HCT116 (cell line): ENCODE measurements around the gene GFOD1. TPM values are rescaled to one million over a fixed set of nuclear protein-coding genes. Genes with fewer than 3 reads are reported as not detected.
"Not testable (repeated sequence)": the region's sequence is repeated elsewhere in the genome, so short reads cannot be mapped to it uniquely, and the experiment has no call there.

Experiments used
- ATAC-seq: fragments of 200-7000 bp; cut with Tn5 transposase; 2 replicates; pipeline ENCODE4 v1.9.1; 2020; ENCODE audit warnings: mild to moderate bottlenecking, moderate library complexity
- BruUV-seq: library from RNA; stranded (reverse); fragments of 400-500 nt; replicated peaks from 2 replicates; lab custom pipeline; 2021; lab: Mats Ljungman, UMichigan
- CTCF ChIA-PET: fragments of 300-600 bp; sonication (Branson Sonifier 250); formaldehyde crosslinking; loops from one replicate; lab custom pipeline; 2021; ENCODE audit warnings: antibody characterized with exemption; lab: Charles Lee
- POLR2A ChIA-PET: fragments of 300-600, 350-600 bp; sonication (Branson Sonifier 250); formaldehyde crosslinking; loops from one replicate; lab custom pipeline; 2021; ENCODE audit warnings: antibody characterized with exemption; lab: Charles Lee
- RAD21 ChIA-PET, 2 experiments: fragments of 300-600 bp; sonication (Branson Sonifier 250); formaldehyde crosslinking; loops; one replicate each; lab custom pipeline; 2023; ENCODE audit warnings: low total read pairs in 2 of 2; ENCODE audit not compliant: uncharacterized antibody in 2 of 2, unreplicated experiment in 2 of 2, low non-redundant PET in 1 of 2; lab: Charles Lee
- DNase-seq: peaks from one replicate; pipeline ENCODE4 v3.0.0-alpha.2; 2010; ENCODE audit warnings: low read depth, low spot score
- H2AFZ ChIP-seq: fragments of 200-600 bp; shearing (Covaris generic), sonication (generic); 2 replicates; pipeline ENCODE4 v1.6.1; 2017; ENCODE audit warnings: low read depth, mixed run types, mixed read lengths, antibody characterized with exemption, low read length; ENCODE audit not compliant: poor library complexity, severe bottlenecking
- H3K27ac ChIP-seq: 2 replicates; pipeline ENCODE4 v1.5.1; 2012; ENCODE audit warnings: low read depth, low read length
- H3K27me3 ChIP-seq: fragments of 200-600 bp; sonication (generic); 2 replicates; pipeline ENCODE4 v1.6.1; 2016; ENCODE audit warnings: mixed run types, low read length, mixed read lengths; ENCODE audit not compliant: insufficient read depth
- H3K36me3 ChIP-seq, 2 experiments: fragments of 200-500 bp in 1 of 2; fragments of 200-600 bp in 1 of 2; sonication (Bioruptor generic) in 1 of 2; sonication (generic) in 1 of 2; 2 replicates each; pipeline versions ENCODE4 v1.5.1 to v1.6.1; 2014 to 2016; ENCODE audit warnings: low read length in 2 of 2, inconsistent platforms in 1 of 2, mixed read lengths in 1 of 2, mixed run types in 1 of 2; ENCODE audit not compliant: insufficient read depth in 2 of 2, control insufficient read depth in 1 of 2
- H3K4me1 ChIP-seq, 2 experiments: fragments of 200-600 bp in 1 of 2; sonication (generic) in 1 of 2; 2 replicates each; pipeline versions ENCODE4 v1.5.1 to v1.6.1; 2012 to 2017; ENCODE audit warnings: low read length in 2 of 2, inconsistent platforms in 1 of 2, mild to moderate bottlenecking in 1 of 2, mixed read lengths in 1 of 2, mixed run types in 1 of 2, moderate library complexity in 1 of 2; ENCODE audit not compliant: insufficient read depth in 2 of 2, control insufficient read depth in 1 of 2
- H3K4me2 ChIP-seq: fragments of 200-600 bp; sonication (generic); 2 replicates; pipeline ENCODE4 v1.6.1; 2017; ENCODE audit warnings: mixed run types, low read length, mixed read lengths
- H3K4me3 ChIP-seq, 2 experiments: fragments of 200-600 bp in 1 of 2; sonication (generic) in 1 of 2; replicated peaks in 1 of 2; 2 replicates each; pipeline ENCODE4 v1.5.1; 2011 to 2016; ENCODE audit warnings: low read length in 2 of 2, control low read depth in 1 of 2, low read depth in 1 of 2, mild to moderate bottlenecking in 1 of 2, mixed read lengths in 1 of 2, mixed run types in 1 of 2
- H3K79me2 ChIP-seq: fragments of 200-600 bp; sonication (generic); 2 replicates; pipeline ENCODE4 v1.6.1; 2017; ENCODE audit warnings: mild to moderate bottlenecking, mixed run types, low read length, moderate library complexity, mixed read lengths; ENCODE audit not compliant: insufficient read depth
- H3K9ac ChIP-seq: fragments of 200-600 bp; sonication (generic); 2 replicates; pipeline ENCODE4 v1.6.1; 2016; ENCODE audit warnings: low read length, mixed read lengths
- H3K9me2 ChIP-seq: fragments of 200-600 bp; sonication (generic), shearing (Covaris generic); 2 replicates; pipeline ENCODE4 v1.6.1; 2017; ENCODE audit warnings: mixed run types, mild to moderate bottlenecking, moderate library complexity; ENCODE audit not compliant: insufficient read depth
- H3K9me3 ChIP-seq, 2 experiments: fragments of 200-500 bp in 1 of 2; fragments of 200-600 bp in 1 of 2; sonication (Bioruptor generic) in 1 of 2; sonication (generic) in 1 of 2; 2 replicates each; pipeline ENCODE4 v1.6.1; 2014 to 2017; ENCODE audit warnings: low read length in 2 of 2, mixed read lengths in 2 of 2, inconsistent platforms in 1 of 2, low read depth in 1 of 2, mild to moderate bottlenecking in 1 of 2, mixed run types in 1 of 2, moderate library complexity in 1 of 2; ENCODE audit not compliant: control insufficient read depth in 1 of 2, insufficient read depth in 1 of 2
- H4K20me1 ChIP-seq: fragments of 200-600 bp; sonication (generic), shearing (Covaris generic); 2 replicates; pipeline ENCODE4 v1.6.1; 2017; ENCODE audit warnings: mixed run types, mild to moderate bottlenecking, moderate library complexity; ENCODE audit not compliant: insufficient read depth
- CBX3 ChIP-seq: IDR thresholded peaks from 2 replicates; pipeline ENCODE4 v1.6.1; 2012; ENCODE audit warnings: low read depth
- CEBPB ChIP-seq: IDR thresholded peaks from 2 replicates; pipeline ENCODE4 v1.6.1; 2012; ENCODE audit warnings: low read depth
- CTCF ChIP-seq, 3 experiments: fragments of 200-600 bp in 1 of 3; sonication (generic) in 1 of 3; IDR thresholded peaks in 2 of 3; conservative IDR thresholded peaks in 1 of 3; 2 replicates each; pipeline ENCODE4 v1.5.1; 2012 to 2017; ENCODE audit warnings: low read depth in 2 of 3, low read length in 2 of 3, antibody characterized with exemption in 1 of 3, borderline replicate concordance in 1 of 3, control low read depth in 1 of 3, mild to moderate bottlenecking in 1 of 3, mixed read lengths in 1 of 3, mixed run types in 1 of 3, moderate library complexity in 1 of 3; ENCODE audit not compliant: insufficient read depth in 1 of 3
- MAX ChIP-seq: IDR thresholded peaks from 2 replicates; pipeline ENCODE4 v1.6.1; 2012
- intact Hi-C: fragments of 100-400 bp; cut with micrococcal nuclease; formaldehyde crosslinking; loops from 2 replicates; pipeline ENCODE4 v1.10.0; 2022
- total RNA-seq: library from RNA; stranded (reverse); gene quantifications from one replicate; pipeline ENCODE4 v1.2.1, GENCODE V29; 2021; ENCODE audit not compliant: unreplicated experiment

GFOD1 gene
- total RNA-seq, 1 experiment from 2014 or later: 3.8 TPM

- BruUV-seq, intact Hi-C loops, H3K9me2 ChIP-seq, H4K20me1 ChIP-seq, H3K36me3 ChIP-seq, H2AFZ ChIP-seq, DNase-seq, H3K27me3 ChIP-seq, H3K4me3 ChIP-seq, ATAC-seq, H3K4me2 ChIP-seq, H3K27ac ChIP-seq, H3K4me1 ChIP-seq, H3K9ac ChIP-seq, RAD21 ChIA-PET, POLR2A ChIA-PET, CTCF ChIA-PET, H3K9me3 ChIP-seq, H3K79me2 ChIP-seq: not testable (repeated sequence)
These were observed 43.4 kb downstream of the GFOD1 start for GRCh38 chr6:13443978-13444377.

- Histone ChIP-seq H3K9me3 (no peaks in the 10 kb centered on the region), H3K9ac (no peak overlapping the region), H3K36me3 (no peaks in the 10 kb centered on the region), H3K9me2 (no peaks in the 10 kb centered on the region), H3K79me2 (no peaks in the 10 kb centered on the region), H4K20me1 (no peaks in the 10 kb centered on the region), H3K4me2 (no peak overlapping the region), H2AFZ (no peak overlapping the region), H3K4me1 (no peaks in the 10 kb centered on the region), H3K27ac (no peak overlapping the region), H3K27me3 (no peaks in the 10 kb centered on the region), H3K4me3 (no peak overlapping the region)
- BruUV-seq: no TSS peak
- no peak for DNase-seq
- ATAC-seq: no peak
- ChIA-PET RAD21 (no interaction called here), POLR2A (no interaction called here), CTCF (no interaction called here)
- intact Hi-C loops: no loop called here
- no peak for TF ChIP-seq CBX3
- no peak for TF ChIP-seq CEBPB
- no peak for TF ChIP-seq MAX
- no peak for TF ChIP-seq CTCF (IDR thresholded peaks at IDR 0.05 in 2 of 3, conservative IDR thresholded peaks at IDR 0.05 in 1 of 3; ENCODE audit: borderline replicate concordance in 1 of 3, insufficient read depth in 1 of 3, low read depth in 2 of 3, low read length in 2 of 3)
These were observed 45.6 kb downstream of the GFOD1 start for GRCh38 chr6:13441778-13442177.
